ENCODE measurements around the gene OPCML.

- TF ChIP-seq CTCF (IDR thresholded peaks at IDR 0.05) (no peak), POLR2A (IDR thresholded peaks at IDR 0.05; ENCODE audit: low read depth) (no peak), EP300 (IDR thresholded peaks at IDR 0.05) (no peak), POLR2AphosphoS5 (IDR thresholded peaks at IDR 0.05) (no peak)
Measured at GRCh38 chr11:132920451-132921096, 611.7 kb downstream of the OPCML start.

Data from esophagus muscularis mucosa (tissue), 4 donors.